HG03135 (cell line): ENCODE measurements around the gene ANKRD17.
"Not testable (repeated sequence)": the region's sequence is repeated elsewhere in the genome, so short reads cannot be mapped to it uniquely, and the experiment has no call there.

Source experiments
- ATAC-seq: cut with Tn5 transposase; IDR thresholded peaks from one replicate; pipeline ENCODE4 v1.9.1; 2021; ENCODE audit warnings: mild to moderate bottlenecking, moderate library complexity; ENCODE audit not compliant: unreplicated experiment

The ANKRD17 gene

GRCh38 chr4:73208376-73208775, 50.2 kb downstream of the ANKRD17 start:
- no peak for ATAC-seq

GRCh38 chr4:73206236-73206635, 52.4 kb downstream of the ANKRD17 start:
- no peak for ATAC-seq

- no peak for ATAC-seq
These were observed 53.1 kb downstream of the ANKRD17 start for GRCh38 chr4:73205482-73205881.

- ATAC-seq: not testable (repeated sequence)
These were observed 54.6 kb downstream of the ANKRD17 start for GRCh38 chr4:73203976-73204375.

- no peak for ATAC-seq
These were observed 61.4 kb downstream of the ANKRD17 start for GRCh38 chr4:73197220-73197619.

GRCh38 chr4:73194064-73194463, 64.5 kb downstream of the ANKRD17 start:
- ATAC-seq: no peak

GRCh38 chr4:73193659-73194058, 64.9 kb downstream of the ANKRD17 start:
- ATAC-seq: no peak

GRCh38 chr4:73193155-73193554, 65.4 kb downstream of the ANKRD17 start:
- no peak for ATAC-seq

GRCh38 chr4:73189274-73189810, 69.3 kb downstream of the ANKRD17 start:
- ATAC-seq: no peak

- peak; percentile 50 for ATAC-seq
These were observed 71.3 kb downstream of the ANKRD17 start for GRCh38 chr4:73187325-73187724.

- ATAC-seq: no peak
These were observed 72.7 kb downstream of the ANKRD17 start for GRCh38 chr4:73185903-73186302.

GRCh38 chr4:73181231-73181630, 77.4 kb downstream of the ANKRD17 start:
- no peak for ATAC-seq

GRCh38 chr4:73178389-73178788, 80.2 kb downstream of the ANKRD17 start:
- no peak for ATAC-seq

GRCh38 chr4:73172161-73172560, 86.4 kb downstream of the ANKRD17 start:
- ATAC-seq: no peak

GRCh38 chr4:73170518-73171198, 87.9 kb downstream of the ANKRD17 start:
- no peak for ATAC-seq

- ATAC-seq: no peak
These were observed 92.4 kb downstream of the ANKRD17 start for GRCh38 chr4:73166212-73166611.

GRCh38 chr4:73161527-73162185, 96.9 kb downstream of the ANKRD17 start:
- no peak for ATAC-seq

- ATAC-seq: no peak
These were observed 102.2 kb downstream of the ANKRD17 start for GRCh38 chr4:73156394-73156793.

GRCh38 chr4:73152893-73153292, 105.7 kb downstream of the ANKRD17 start:
- no peak for ATAC-seq

GRCh38 chr4:73142995-73143547, 115.5 kb downstream of the ANKRD17 start:
- no peak for ATAC-seq

GRCh38 chr4:73139991-73140390, 118.6 kb downstream of the ANKRD17 start:
- ATAC-seq: no peak

GRCh38 chr4:73139245-73139644, 119.4 kb downstream of the ANKRD17 start:
- no peak for ATAC-seq
